Right lobe of liver (tissue), 6 donors: ENCODE results near the gene S100A10. TPM values are rescaled to one million over a fixed set of nuclear protein-coding genes. Genes with fewer than 3 reads are reported as not detected.

ENCODE experiments used
- ATAC-seq, 4 donors: fragments of 200-7000 bp; cut with Tn5 transposase; one replicate each; pipeline ENCODE4 v1.9.1; 2020; ENCODE audit warnings: mild to moderate bottlenecking in 4 of 4, moderate library complexity in 4 of 4
- DNase-seq, 3 donors: peaks; one replicate each; pipeline ENCODE4 v3.0.0-alpha.2; 2020
- H3K27ac ChIP-seq, 3 donors: fragments of 200-600 bp; one replicate each; pipeline ENCODE4 v1.8.0; 2022
- H3K27me3 ChIP-seq, 2 donors: fragments of 200-600 bp; one replicate each; pipeline ENCODE4 v1.8.0; 2022
- H3K36me3 ChIP-seq, 4 donors: fragments of 200-600 bp; sonication (generic) in 1 of 4; one replicate each; pipeline versions ENCODE4 v1.5.1 to v1.8.0; 2017 to 2022; ENCODE audit warnings: control low read depth in 1 of 4
- H3K4me1 ChIP-seq, 4 donors: fragments of 200-600 bp; sonication (generic) in 1 of 4; one replicate each; pipeline versions ENCODE4 v1.5.1 to v1.8.0; 2017 to 2022; ENCODE audit warnings: control low read depth in 1 of 4
- H3K4me3 ChIP-seq, 3 donors: fragments of 200-600 bp; one replicate each; pipeline ENCODE4 v1.8.0; 2022
- H3K9me3 ChIP-seq, 4 donors: fragments of 200-600 bp; sonication (generic) in 1 of 4; one replicate each; pipeline versions ENCODE4 v1.5.1 to v1.8.0; 2017 to 2022; ENCODE audit warnings: control low read depth in 1 of 4
- POLR2A ChIP-seq: fragments of 450-650 bp; IDR thresholded peaks from one replicate; pipeline ENCODE4 v1.6.1; 2017; ENCODE audit warnings: antibody characterized with exemption, mild to moderate bottlenecking
- WGBS: methylation state at CpG from one replicate; pipeline ENCODE4 v1.1.6; 2018; ENCODE audit warnings: low coverage, low lambda C conversion rate; ENCODE audit not compliant: insufficient coverage; ENCODE audit errors: missing lambda C conversion rate; 5-methylcytosine and 5-hydroxymethylcytosine counted together
- intact Hi-C, 2 donors: fragments of 100-400 bp; cut with DNase I; formaldehyde crosslinking; loops; one replicate each; pipeline versions ENCODE4 v1.11.2 to v1.14.1; 2022
- total RNA-seq, 6 experiments: library from RNA; depleted of rRNA in 2 of 6; stranded (reverse); fragments of >200 nt in 2 of 6; fragmentation: NEBNext Ultra II Directional in 3 of 6; extraction: Animal tissue kit (Norgen Biotek cat#: 25700) in 3 of 6; gene quantifications; one replicate each; pipeline versions ENCODE4 v1.1.0 to v1.2.4, GENCODE V29; 2016 to 2023
- TF ChIP-seq, protein P1 (sequence below), 4 donors: fragments of 200-600 bp in 3 of 4; fragments of 450-650 bp in 1 of 4; IDR thresholded peaks; one replicate each; pipeline versions ENCODE4 v1.5.1 to v1.8.0; 2016 to 2022; ENCODE audit warnings: antibody characterized with exemption in 4 of 4, mild to moderate bottlenecking in 2 of 4
- donor health status: DM: no; HTN: yes; CAD: no.
- donor health status: DM: no; HTN: no; CAD: no.
- donor health status: DM: no; HTN: no; CAD: no.
- donor health status: DM: no; HTN: yes; CAD: no.
- donor health status: DM: no; HTN: yes; CAD: no.

S100A10 gene
- total RNA-seq, 6 experiments from 2014 or later, result 48.5 to 192 (median 61.7) TPM

DNA sequence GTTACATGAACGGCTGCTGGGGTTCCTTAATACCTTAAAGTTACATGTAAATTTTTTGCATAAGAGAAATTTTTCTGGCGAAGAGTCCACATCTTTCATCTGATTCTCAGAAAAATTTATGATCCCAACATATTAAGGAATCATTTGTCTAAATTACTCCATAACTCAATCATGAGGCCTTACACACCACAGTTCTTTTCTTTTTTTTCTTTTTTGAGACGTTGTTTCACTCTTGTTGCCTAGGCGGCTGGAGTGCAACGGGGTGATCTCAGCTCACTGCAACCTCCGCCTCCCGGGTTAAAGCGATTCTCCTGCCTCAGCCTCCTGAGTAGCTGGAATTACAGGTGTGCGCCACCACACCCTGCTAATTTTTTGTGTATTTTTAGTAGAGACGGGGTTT lies 45.2 kb upstream of the S100A10 start:
- Histone ChIP-seq H3K36me3 (no peaks in the 10 kb centered on the region), H3K4me1 (peaks cover 0 to 16% (median 0%) of the 10 kb centered on the region in 4 donors), H3K27ac (peak overlapping the region in 1 of 3 donors; percentile 49), H3K27me3 (no peaks in the 10 kb centered on the region), H3K4me3 (no peak overlapping the region), H3K9me3 (no peaks in the 10 kb centered on the region)
- ATAC-seq (no peak), DNase-seq (no peak)
- intact Hi-C loops, result no loop called here
- no peak for TF ChIP-seq POLR2A
- TF ChIP-seq, protein P1, sequence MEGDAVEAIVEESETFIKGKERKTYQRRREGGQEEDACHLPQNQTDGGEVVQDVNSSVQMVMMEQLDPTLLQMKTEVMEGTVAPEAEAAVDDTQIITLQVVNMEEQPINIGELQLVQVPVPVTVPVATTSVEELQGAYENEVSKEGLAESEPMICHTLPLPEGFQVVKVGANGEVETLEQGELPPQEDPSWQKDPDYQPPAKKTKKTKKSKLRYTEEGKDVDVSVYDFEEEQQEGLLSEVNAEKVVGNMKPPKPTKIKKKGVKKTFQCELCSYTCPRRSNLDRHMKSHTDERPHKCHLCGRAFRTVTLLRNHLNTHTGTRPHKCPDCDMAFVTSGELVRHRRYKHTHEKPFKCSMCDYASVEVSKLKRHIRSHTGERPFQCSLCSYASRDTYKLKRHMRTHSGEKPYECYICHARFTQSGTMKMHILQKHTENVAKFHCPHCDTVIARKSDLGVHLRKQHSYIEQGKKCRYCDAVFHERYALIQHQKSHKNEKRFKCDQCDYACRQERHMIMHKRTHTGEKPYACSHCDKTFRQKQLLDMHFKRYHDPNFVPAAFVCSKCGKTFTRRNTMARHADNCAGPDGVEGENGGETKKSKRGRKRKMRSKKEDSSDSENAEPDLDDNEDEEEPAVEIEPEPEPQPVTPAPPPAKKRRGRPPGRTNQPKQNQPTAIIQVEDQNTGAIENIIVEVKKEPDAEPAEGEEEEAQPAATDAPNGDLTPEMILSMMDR (IDR thresholded peaks at IDR 0.05), result no peak
- WGBS, result 89% methylated on average over 10 of the region's 10 CpGs

DNA sequence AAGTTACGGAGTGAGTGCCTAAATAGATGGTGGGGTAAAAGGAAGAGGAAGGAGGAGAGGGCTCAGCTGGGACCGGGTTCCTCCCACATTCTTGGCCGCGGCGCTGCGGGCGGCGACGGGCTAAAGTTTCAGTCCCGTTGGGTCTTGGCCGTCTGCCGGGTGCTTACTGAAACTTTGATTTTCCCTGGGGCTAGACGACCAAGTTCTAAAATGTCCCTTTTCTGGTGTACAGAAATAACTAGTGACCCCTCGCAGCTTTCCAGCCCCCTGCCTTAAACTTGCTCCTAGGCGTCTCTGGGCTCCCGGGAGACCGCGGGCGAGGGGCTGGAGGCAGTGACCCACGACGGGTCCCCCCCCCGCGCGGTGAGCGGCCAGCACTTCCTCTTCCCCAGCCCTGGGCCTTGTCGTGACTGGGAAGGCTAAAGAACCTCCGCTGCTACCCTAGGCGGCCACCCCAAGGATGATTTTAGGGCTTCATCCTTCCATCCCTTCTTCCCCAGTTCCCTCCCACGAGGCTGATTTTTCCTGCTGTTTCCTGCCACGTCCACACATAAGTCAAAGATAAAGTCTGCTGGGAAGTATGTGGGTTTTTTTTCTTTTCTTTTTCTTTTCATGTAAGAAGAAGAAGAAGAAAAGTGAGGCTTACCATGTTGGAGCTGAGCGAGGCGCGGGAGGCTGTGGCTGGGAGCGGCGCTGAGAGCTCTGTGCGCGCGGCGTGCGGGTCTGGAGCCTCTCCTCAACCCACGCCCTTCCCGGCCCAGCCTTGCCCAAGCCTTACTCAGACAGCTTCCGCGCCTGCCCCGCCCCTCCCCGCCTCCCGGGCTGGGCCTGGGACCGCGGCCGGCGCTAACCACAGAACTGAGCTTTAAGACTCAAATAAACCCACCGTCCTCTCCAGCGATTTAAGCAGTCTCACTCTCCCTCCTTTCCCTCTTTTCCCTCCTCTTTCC lies 42.9 kb upstream of the S100A10 start, which contains the start of gene S100A11:
TSS of gene S100A11 (minus strand) at position 738 of the 950 bp plus-strand sequence. CDS start at position 649, 89 bp downstream.
- intact Hi-C loops, result no loop called here
- Histone ChIP-seq H3K27me3 (no peaks in the 10 kb centered on the region), H3K4me1 (peaks cover 0 to 16% (median 0%) of the 10 kb centered on the region in 4 donors), H3K27ac (peak within 1 kb of the TSS; percentile 75 to 89 (median 82)), H3K36me3 (peaks cover 0 to 8% (median under 1%) of the 10 kb centered on the region in 4 donors), H3K9me3 (no peaks in the 10 kb centered on the region), H3K4me3 (peak within 1 kb of the TSS; percentile 27 to 51 (median 48))
- peak; percentile 80 to 90 (median 88) for DNase-seq
- TF ChIP-seq POLR2A, result peak; percentile 87
- TF ChIP-seq, protein P1 (IDR thresholded peaks at IDR 0.05), result no peak
- peak; percentile 87 to 91 (median 88) for ATAC-seq
- 6% methylated on average over 37 of the region's 53 CpGs for WGBS

DNA sequence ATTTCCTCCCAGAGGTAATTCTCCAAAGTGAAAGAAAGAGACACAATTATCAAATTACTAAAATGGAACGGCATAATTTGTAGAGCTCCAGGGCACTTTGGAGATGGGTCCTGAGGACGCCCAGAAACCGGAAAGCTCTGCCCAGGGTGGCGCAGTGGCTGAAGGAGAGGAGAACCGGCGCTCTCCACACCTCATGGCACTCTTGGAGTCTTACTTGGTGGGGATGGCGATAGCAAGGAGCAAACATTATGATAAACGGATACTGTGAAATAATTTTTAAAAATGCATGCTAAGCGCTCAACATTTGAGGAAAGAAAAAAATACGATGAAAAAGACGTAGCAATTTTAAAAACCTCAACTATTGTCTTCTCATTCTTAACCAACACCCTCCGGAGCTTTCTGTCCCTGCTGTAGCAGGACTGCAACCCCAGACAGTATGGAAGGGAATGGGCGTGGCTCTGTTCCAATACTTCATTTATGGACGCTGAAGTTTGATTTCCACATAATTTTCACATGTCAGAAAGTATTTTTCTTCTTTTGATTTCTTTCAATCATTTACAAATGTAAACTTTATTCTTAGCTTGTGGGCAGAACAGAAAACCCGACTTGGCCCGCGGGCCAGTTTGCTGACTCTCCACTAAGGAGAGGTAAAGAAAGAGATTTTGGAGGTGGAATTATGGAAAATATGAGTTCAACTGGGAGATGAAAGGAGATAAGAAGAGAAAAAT lies 42.0 kb upstream of the S100A10 start:
- peaks cover 0 to 8% (median under 1%) of the 10 kb centered on the region in 4 donors for H3K36me3 ChIP-seq
- intact Hi-C loops, result no loop called here
- no peak for TF ChIP-seq POLR2A
- TF ChIP-seq, protein P1 (IDR thresholded peaks at IDR 0.05), result no peak
- ATAC-seq (no peak), DNase-seq (no peak)
- H3K27me3 ChIP-seq, result no peaks in the 10 kb centered on the region
- H3K9me3 ChIP-seq, result no peaks in the 10 kb centered on the region
- WGBS, result 25% methylated on average over 17 of the region's 17 CpGs
- peak overlapping the region; percentile 75 to 89 (median 82) for H3K27ac ChIP-seq
- H3K4me3 ChIP-seq, result peak overlapping the region; percentile 27 to 51 (median 48)
- H3K4me1 ChIP-seq, result peaks cover 0 to 16% (median 0%) of the 10 kb centered on the region in 4 donors

DNA sequence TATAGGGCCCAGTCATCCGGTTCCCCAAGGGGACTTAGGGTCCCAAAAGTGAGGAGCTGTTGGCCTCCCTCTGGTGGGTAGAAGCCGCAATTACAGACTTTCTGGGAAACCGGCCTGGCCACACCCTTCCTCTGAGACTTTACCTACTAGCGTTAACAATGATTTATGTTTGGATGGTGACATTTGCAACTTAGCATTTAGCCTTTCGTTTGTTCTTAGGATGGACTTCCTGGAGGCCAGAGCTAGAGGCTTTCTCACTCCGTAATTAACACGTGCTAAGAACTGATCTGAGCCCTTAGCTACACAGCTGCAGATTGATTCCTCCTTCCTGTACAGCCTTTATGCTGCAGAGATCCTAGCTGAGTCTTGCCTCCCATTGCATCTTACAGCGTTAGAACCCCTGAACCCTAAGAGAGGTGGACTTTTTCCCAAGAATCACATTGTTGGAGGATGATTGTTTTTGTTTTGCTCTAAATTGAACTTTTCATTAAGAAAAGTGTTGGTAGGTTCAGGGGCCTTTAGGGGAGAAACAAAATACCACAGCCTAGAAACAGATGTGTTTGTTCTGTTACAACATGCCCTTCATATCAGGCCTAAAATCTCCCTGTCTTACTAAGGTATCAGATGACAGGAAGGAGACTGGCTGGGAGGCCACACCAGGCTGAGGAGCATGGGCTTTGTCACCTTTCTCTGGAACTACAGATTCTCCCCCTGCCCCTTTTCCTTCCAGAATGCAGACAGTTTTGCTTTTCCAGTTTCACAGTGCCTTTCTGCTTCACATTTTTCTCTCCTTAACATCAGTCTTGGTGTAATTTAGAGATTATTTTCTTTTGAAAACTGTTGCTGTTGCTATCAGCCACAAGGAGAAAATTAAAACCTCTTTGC lies 41.2 kb upstream of the S100A10 start:
- DNase-seq (no peak), ATAC-seq (peak; percentile 14 to 42 (median 20))
- H3K27me3 ChIP-seq, result no peaks in the 10 kb centered on the region
- WGBS, result 14% methylated on average over 8 of the region's 8 CpGs
- H3K36me3 ChIP-seq, result peaks cover 0 to 8% (median under 1%) of the 10 kb centered on the region in 4 donors
- peak overlapping the region; percentile 75 to 89 (median 82) for H3K27ac ChIP-seq
- intact Hi-C loops, result no loop called here
- peaks cover 0 to 16% (median 0%) of the 10 kb centered on the region in 4 donors for H3K4me1 ChIP-seq
- H3K4me3 ChIP-seq, result peak overlapping the region; percentile 27 to 51 (median 48)
- no peaks in the 10 kb centered on the region for H3K9me3 ChIP-seq
- no peak for TF ChIP-seq POLR2A
- TF ChIP-seq, protein P1 (IDR thresholded peaks at IDR 0.05), result peak; percentile 33 to 46 (median 40)
